GM19193 (cell line): ENCODE results near the gene ZNF747.

Source experiments
- POLR2A ChIP-seq: IDR thresholded peaks from 4 replicates; pipeline ENCODE4 v1.6.1; 2011; ENCODE audit not compliant: insufficient read depth, insufficient read length; ENCODE audit errors: extremely low read depth

ZNF747 gene

GRCh38 chr16:30565526-30565925 lies 30.9 kb upstream of the ZNF747 start:
- TF ChIP-seq POLR2A, result no peak

GRCh38 chr16:30562021-30562420 lies 27.4 kb upstream of the ZNF747 start:
- no peak for TF ChIP-seq POLR2A

GRCh38 chr16:30561089-30561816 lies 26.6 kb upstream of the ZNF747 start:
- no peak for TF ChIP-seq POLR2A

GRCh38 chr16:30559690-30560089 lies 25.0 kb upstream of the ZNF747 start:
- TF ChIP-seq POLR2A, result no peak

- no peak for TF ChIP-seq POLR2A
Observed at GRCh38 chr16:30558789-30559377, 24.2 kb upstream of the ZNF747 start.

GRCh38 chr16:30557957-30558788 lies 23.5 kb upstream of the ZNF747 start, which contains the start of gene ZNF764:
TSS of gene ZNF764 (minus strand) at chr16:30558374. CDS start at chr16:30558182, 192 bp downstream.
- TF ChIP-seq POLR2A, result peak; percentile 61

GRCh38 chr16:30557707-30557956 lies 23.0 kb upstream of the ZNF747 start:
- TF ChIP-seq POLR2A, result no peak

- no peak for TF ChIP-seq POLR2A
Observed at GRCh38 chr16:30556125-30556473, 21.4 kb upstream of the ZNF747 start.

GRCh38 chr16:30555315-30556124 lies 20.9 kb upstream of the ZNF747 start:
- TF ChIP-seq POLR2A, result no peak

GRCh38 chr16:30554557-30555314 lies 20.1 kb upstream of the ZNF747 start:
- TF ChIP-seq POLR2A, result no peak

GRCh38 chr16:30553393-30553899 lies 18.8 kb upstream of the ZNF747 start:
- TF ChIP-seq POLR2A, result no peak

- TF ChIP-seq POLR2A, result no peak
Observed at GRCh38 chr16:30552956-30553355, 18.3 kb upstream of the ZNF747 start.

GRCh38 chr16:30551781-30552180 lies 17.1 kb upstream of the ZNF747 start:
- no peak for TF ChIP-seq POLR2A
